Limb (tissue), 2 donors: ENCODE results near the gene CALCB.

Experiments
- DNase-seq, 2 donors: peaks; one replicate each; pipeline ENCODE4 v3.0.0-alpha.2; 2016; ENCODE audit errors: extremely low spot score in 2 of 2

CALCB gene

GRCh38 chr11:15118431-15118830 lies 45.0 kb downstream of the CALCB start:
- DNase-seq: no peak

- DNase-seq: no peak
Observed at GRCh38 chr11:15119352-15119751, 46.0 kb downstream of the CALCB start.

DNA sequence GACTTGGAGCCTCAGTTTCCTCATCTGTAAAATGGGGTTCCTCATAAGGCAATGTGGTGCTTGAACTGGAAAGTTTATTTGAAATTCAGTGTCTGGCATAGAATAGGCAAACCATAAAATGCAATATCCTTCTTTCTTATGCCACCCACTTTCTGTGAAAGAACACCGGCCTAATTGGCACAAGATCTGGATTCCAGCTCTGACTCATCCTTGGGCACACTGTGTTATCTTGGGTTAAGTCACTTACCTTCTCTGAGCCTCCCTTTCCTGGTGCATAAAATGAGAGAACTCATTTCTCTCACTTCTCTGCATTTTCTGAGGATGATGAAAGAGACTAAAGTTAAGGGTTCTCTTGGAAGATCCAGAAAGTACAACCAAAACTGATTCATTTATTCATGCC lies 46.4 kb downstream of the CALCB start:
- no peak for DNase-seq

GRCh38 chr11:15123849-15124248 lies 50.5 kb downstream of the CALCB start:
- no peak for DNase-seq

DNA sequence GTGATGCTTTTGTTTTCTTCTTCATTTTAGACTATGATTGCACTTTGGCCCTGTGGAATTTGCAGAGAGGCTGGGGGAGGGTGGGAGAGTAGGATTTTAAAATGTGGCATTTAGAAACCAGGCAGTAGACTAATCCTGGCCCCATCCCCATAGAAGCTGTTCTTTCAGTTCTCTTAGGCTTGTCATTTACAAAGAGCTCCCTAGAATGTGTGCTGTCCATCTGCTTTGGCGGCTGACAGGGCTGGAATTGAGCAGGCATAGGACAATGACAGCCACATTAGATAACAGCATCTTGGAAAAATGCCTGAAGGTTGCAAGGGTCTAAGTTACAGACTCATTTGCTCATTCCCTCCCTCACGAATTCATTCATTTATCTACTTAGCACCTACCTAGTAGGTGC lies 51.1 kb downstream of the CALCB start:
- DNase-seq: no peak

GRCh38 chr11:15127341-15127740 lies 53.9 kb downstream of the CALCB start:
- DNase-seq: no peak
